IMR-90 (cell line): Measurements from ENCODE around the gene SLC2A6. TPM values are rescaled to one million over a fixed set of nuclear protein-coding genes. Genes with fewer than 3 reads are reported as not detected.

Experiments used
- ATAC-seq: fragments of 200-7000 bp; cut with Tn5 transposase; 2 replicates; pipeline ENCODE4 v1.9.1; 2020; ENCODE audit warnings: low read depth, mild to moderate bottlenecking, moderate library complexity
- BruUV-seq: library from RNA; stranded (reverse); fragments of 400-500 nt; replicated peaks from 2 replicates; lab custom pipeline; 2021; lab: Mats Ljungman, UMichigan
- CTCF ChIA-PET: fragments of 300-600 bp; formaldehyde crosslinking; extraction: SDS; loops from one replicate; lab custom pipeline; 2021; ENCODE audit warnings: antibody characterized with exemption; lab: Yijun Ruan, JAX
- POLR2A ChIA-PET: fragments of 300-600 bp; sonication (Branson Sonifier 250); formaldehyde crosslinking; loops from one replicate; lab custom pipeline; 2022; ENCODE audit warnings: antibody characterized with exemption; ENCODE audit not compliant: unreplicated experiment; lab: Charles Lee
- DNase-seq: peaks from one replicate; pipeline ENCODE4 v3.0.0; 2013
- H2AFZ ChIP-seq: replicated peaks from 2 replicates; pipeline ENCODE3; 2013; ENCODE audit warnings: low read length, mild to moderate bottlenecking; ENCODE audit not compliant: poor library complexity
- H2AK5ac ChIP-seq: 2 replicates; pipeline ENCODE4 v1.6.1; 2013; ENCODE audit warnings: low read depth, low read length, inconsistent platforms
- H2AK9ac ChIP-seq: replicated peaks from 2 replicates; pipeline ENCODE3; 2013; ENCODE audit warnings: mild to moderate bottlenecking, low read depth, low read length, moderate library complexity; ENCODE audit not compliant: poor library complexity
- H2BK120ac ChIP-seq: 2 replicates; pipeline ENCODE4 v1.6.1; 2013; ENCODE audit warnings: low read depth, low read length, inconsistent platforms
- H2BK15ac ChIP-seq: 3 replicates; pipeline ENCODE4 v1.6.1; 2013; ENCODE audit warnings: low read depth, low read length, inconsistent platforms
- H2BK20ac ChIP-seq: 2 replicates; pipeline ENCODE4 v1.6.1; 2013; ENCODE audit warnings: low read depth, mild to moderate bottlenecking, inconsistent platforms, low read length, moderate library complexity
- H2BK5ac ChIP-seq: 2 replicates; pipeline ENCODE4 v1.6.1; 2013; ENCODE audit warnings: mild to moderate bottlenecking, low read depth, low read length, inconsistent platforms; ENCODE audit not compliant: poor library complexity, severe bottlenecking
- H3K14ac ChIP-seq: replicated peaks from 2 replicates; pipeline ENCODE4 v1.6.1; 2013; ENCODE audit warnings: low read depth, low read length, inconsistent platforms
- H3K18ac ChIP-seq: 2 replicates; pipeline ENCODE4 v1.6.1; 2013; ENCODE audit warnings: low read depth, low read length, control low read depth
- H3K23ac ChIP-seq: 2 replicates; pipeline ENCODE4 v1.6.1; 2013; ENCODE audit warnings: low read depth, low read length, inconsistent platforms
- H3K27ac ChIP-seq: 2 replicates; pipeline ENCODE4 v1.5.1; 2013; ENCODE audit warnings: mild to moderate bottlenecking, control low read depth, low read length; ENCODE audit not compliant: insufficient read depth
- H3K27me3 ChIP-seq: 2 replicates; pipeline ENCODE4 v1.6.1; 2013; ENCODE audit warnings: low read length; ENCODE audit not compliant: control insufficient read depth, insufficient read depth
- H3K36me3 ChIP-seq: 2 replicates; pipeline ENCODE4 v1.6.1; 2013; ENCODE audit warnings: low read length, mixed read lengths; ENCODE audit not compliant: control insufficient read depth, insufficient read depth
- H3K4ac ChIP-seq: 2 replicates; pipeline ENCODE4 v1.6.1; 2013; ENCODE audit warnings: low read depth, low read length, inconsistent platforms
- H3K4me1 ChIP-seq: 2 replicates; pipeline ENCODE4 v1.6.1; 2013; ENCODE audit warnings: low read length, mixed read lengths; ENCODE audit not compliant: control insufficient read depth, insufficient read depth
- H3K4me2 ChIP-seq: 2 replicates; pipeline ENCODE4 v1.6.1; 2013; ENCODE audit warnings: low read depth, mild to moderate bottlenecking, control low read depth, low read length, moderate library complexity
- H3K4me3 ChIP-seq: 2 replicates; pipeline ENCODE4 v1.5.1; 2013; ENCODE audit warnings: low read depth, mild to moderate bottlenecking, control low read depth, low read length, moderate library complexity; ENCODE audit not compliant: insufficient read depth
- H3K56ac ChIP-seq: 2 replicates; pipeline ENCODE4 v1.6.1; 2013; ENCODE audit warnings: low read length, inconsistent platforms; ENCODE audit not compliant: insufficient read depth; ENCODE audit errors: extremely low read depth
- H3K79me1 ChIP-seq, 2 experiments: 2 replicates each; pipeline ENCODE4 v1.6.1; 2013; ENCODE audit warnings: low read length in 2 of 2, inconsistent platforms in 1 of 2, low read depth in 1 of 2
- H3K9ac ChIP-seq: 2 replicates; pipeline ENCODE4 v1.6.1; 2013; ENCODE audit warnings: low read depth, low read length, control low read depth
- H3K9me1 ChIP-seq: 2 replicates; pipeline ENCODE4 v1.6.1; 2013; ENCODE audit warnings: low read length, inconsistent platforms; ENCODE audit not compliant: insufficient read depth
- H3K9me3 ChIP-seq: 2 replicates; pipeline ENCODE4 v1.6.1; 2013; ENCODE audit warnings: low read length; ENCODE audit not compliant: control insufficient read depth, insufficient read depth
- H4K20me1 ChIP-seq: 2 replicates; pipeline ENCODE4 v1.6.1; 2013; ENCODE audit warnings: low read length, inconsistent platforms; ENCODE audit not compliant: insufficient read depth
- H4K5ac ChIP-seq: 2 replicates; pipeline ENCODE4 v1.6.1; 2013; ENCODE audit warnings: mild to moderate bottlenecking, low read depth, low read length, control low read depth
- H4K8ac ChIP-seq, 2 experiments: 2 replicates each; pipeline ENCODE4 v1.6.1; 2013; ENCODE audit warnings: low read depth in 2 of 2, low read length in 2 of 2, control low read depth in 1 of 2, inconsistent platforms in 1 of 2
- H4K91ac ChIP-seq: 2 replicates; pipeline ENCODE4 v1.6.1; 2013; ENCODE audit warnings: low read depth, low read length, inconsistent platforms; ENCODE audit not compliant: insufficient read depth
- BHLHE40 ChIP-seq: fragments of 150-350 bp; IDR thresholded peaks from 2 replicates; pipeline ENCODE4 v1.6.1; 2016; ENCODE audit warnings: mild to moderate bottlenecking, low read depth, low read length
- CEBPB ChIP-seq: IDR thresholded peaks from 2 replicates; pipeline ENCODE4 v1.6.1; 2012; ENCODE audit warnings: low read depth, low read length, improper control_type of control experiment
- FOS ChIP-seq: fragments of 150-350 bp; IDR thresholded peaks from 2 replicates; pipeline ENCODE4 v1.6.1; 2016; ENCODE audit warnings: low read depth, low read length
- MAZ ChIP-seq: IDR thresholded peaks from 2 replicates; pipeline ENCODE4 v1.6.1; 2012; ENCODE audit warnings: low read depth, mild to moderate bottlenecking, low read length, improper control_type of control experiment, moderate library complexity, borderline replicate concordance
- MXI1 ChIP-seq: IDR thresholded peaks from 2 replicates; pipeline ENCODE4 v1.6.1; 2012; ENCODE audit warnings: low read depth, mild to moderate bottlenecking, low read length, moderate library complexity, borderline replicate concordance
- NFE2L2 ChIP-seq: fragments of 150-350 bp; IDR thresholded peaks from 2 replicates; pipeline ENCODE4 v1.6.1; 2016; ENCODE audit warnings: low read depth, mild to moderate bottlenecking, low read length
- POLR2A ChIP-seq: IDR thresholded peaks from 2 replicates; pipeline ENCODE4 v1.6.1; 2012; ENCODE audit warnings: mild to moderate bottlenecking, low read depth, low read length
- RAD21 ChIP-seq: IDR thresholded peaks from 2 replicates; pipeline ENCODE4 v1.6.1; 2012; ENCODE audit warnings: low read length, improper control_type of control experiment
- RCOR1 ChIP-seq: IDR thresholded peaks from 2 replicates; pipeline ENCODE4 v1.6.1; 2012; ENCODE audit warnings: mild to moderate bottlenecking, low read length, improper control_type of control experiment; ENCODE audit not compliant: insufficient replicate concordance
- RFX5 ChIP-seq: IDR thresholded peaks from 2 replicates; pipeline ENCODE4 v1.8.0; 2012; ENCODE audit warnings: low read depth, mild to moderate bottlenecking, low read length, moderate library complexity
- whole genome bisulfite sequencing, 2 experiments: methylation state at CpG; one replicate each; pipeline versions ENCODE4 v1.1.5 to v1.1.7; 2013; ENCODE audit warnings: missing lambda C conversion rate in 2 of 2; ENCODE audit not compliant: insufficient read length in 1 of 2; ENCODE audit errors: extremely low coverage in 2 of 2; 5-methylcytosine and 5-hydroxymethylcytosine counted together
- dilution Hi-C: fragments of 300-500 bp; cut with HindIII; formaldehyde crosslinking; loops from one replicate; pipeline ENCODE4 v1.14.3; 2018; ENCODE audit warnings: low sequenced_read_pairs; ENCODE audit not compliant: unreplicated experiment
- in situ Hi-C: fragments of 300-500 bp; cut with MboI; formaldehyde crosslinking; loops from 3 replicates; pipeline ENCODE4 v1.14.3; 2019; ENCODE audit warnings: low sequenced_read_pairs, inconsistent platforms, mixed read lengths
- intact Hi-C: fragments of 100-400 bp; cut with micrococcal nuclease; formaldehyde crosslinking; loops from 2 replicates; pipeline ENCODE4 v1.10.0; 2022
- polyA plus RNA-seq, 3 experiments: library from polyadenylated mRNA; depleted of rRNA; stranded (reverse); fragments of >200 nt; gene quantifications; 2 replicates each; pipeline ENCODE4 v1.2.3, GENCODE V29; 2012; ENCODE audit warnings: low replicate concordance in 1 of 3
- total RNA-seq: library from RNA; depleted of rRNA; stranded (reverse); fragments of >200 nt; gene quantifications from 2 replicates; pipeline ENCODE4 v1.2.3, GENCODE V29; 2012
- TF ChIP-seq, protein P1 (sequence below): fragments of 150-350 bp; IDR thresholded peaks from 2 replicates; pipeline ENCODE4 v1.6.1; 2016; ENCODE audit warnings: low read depth, mild to moderate bottlenecking, low read length, moderate library complexity, borderline replicate concordance
- TF ChIP-seq, protein P2 (sequence below): conservative IDR thresholded peaks from 2 replicates; pipeline ENCODE4 v1.5.1; 2012; ENCODE audit warnings: mild to moderate bottlenecking, low read depth, low read length, improper control_type of control experiment
- TF ChIP-seq, protein P3 (sequence below): fragments of 150-350 bp; IDR thresholded peaks from 2 replicates; pipeline ENCODE4 v1.6.1; 2017; ENCODE audit warnings: mild to moderate bottlenecking, antibody characterized with exemption, low read length, low read depth

Gene SLC2A6
- total and polyA plus RNA-seq, 2 of the 4 experiments (the other 2 are of a cell fraction): 2.9 to 8.5 TPM

DNA sequence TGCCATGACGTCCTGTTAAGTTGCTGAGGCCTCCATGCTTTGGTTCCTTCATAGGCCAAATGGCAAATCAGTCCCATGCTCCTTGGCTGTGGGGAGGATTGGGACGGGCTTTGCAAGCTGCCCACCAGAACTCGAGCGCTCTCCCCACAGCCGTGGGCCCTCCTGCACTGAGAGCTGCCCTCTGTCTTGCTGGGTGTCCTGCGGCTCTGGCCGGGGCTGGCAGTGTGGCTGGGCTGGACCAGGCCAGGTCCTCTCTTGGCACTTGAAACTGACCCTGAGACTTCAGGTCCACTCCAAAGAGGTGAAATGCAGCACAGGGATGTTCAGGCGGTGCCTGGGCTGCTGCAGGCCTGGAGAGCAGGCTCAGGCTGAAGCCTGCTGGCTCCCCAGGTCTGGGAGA, 38.8 kb upstream of the SLC2A6 start:
- no peak overlapping the region for H2BK15ac ChIP-seq
- ChIA-PET POLR2A (no interaction called here), CTCF (no interaction called here)
- no peak overlapping the region for H2AFZ ChIP-seq
- DNase-seq (no peak), ATAC-seq (no peak)
- H3K9me3 ChIP-seq: no peaks in the 10 kb centered on the region
- intact Hi-C loops: no loop called here
- H4K91ac ChIP-seq: no peak overlapping the region
- no peak overlapping the region for H3K23ac ChIP-seq
- no peak overlapping the region for H3K56ac ChIP-seq
- no peak overlapping the region for H2BK5ac ChIP-seq
- no peak overlapping the region for H3K4ac ChIP-seq
- 72% methylated on average over 4 of the region's 8 CpGs; no CpG with 5 or more reads in 1 of the 2 experiments for WGBS, 2 experiments
- no peaks in the 10 kb centered on the region for H3K79me1 ChIP-seq
- no peak overlapping the region for H2AK9ac ChIP-seq
- H3K36me3 ChIP-seq: no peaks in the 10 kb centered on the region
- H3K4me2 ChIP-seq: no peak overlapping the region
- H4K20me1 ChIP-seq: no peaks in the 10 kb centered on the region
- H4K5ac ChIP-seq: no peak overlapping the region
- dilution Hi-C loops: no loop called here
- TF ChIP-seq, protein P1, sequence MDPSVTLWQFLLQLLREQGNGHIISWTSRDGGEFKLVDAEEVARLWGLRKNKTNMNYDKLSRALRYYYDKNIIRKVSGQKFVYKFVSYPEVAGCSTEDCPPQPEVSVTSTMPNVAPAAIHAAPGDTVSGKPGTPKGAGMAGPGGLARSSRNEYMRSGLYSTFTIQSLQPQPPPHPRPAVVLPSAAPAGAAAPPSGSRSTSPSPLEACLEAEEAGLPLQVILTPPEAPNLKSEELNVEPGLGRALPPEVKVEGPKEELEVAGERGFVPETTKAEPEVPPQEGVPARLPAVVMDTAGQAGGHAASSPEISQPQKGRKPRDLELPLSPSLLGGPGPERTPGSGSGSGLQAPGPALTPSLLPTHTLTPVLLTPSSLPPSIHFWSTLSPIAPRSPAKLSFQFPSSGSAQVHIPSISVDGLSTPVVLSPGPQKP: no peak
- TF ChIP-seq POLR2A (no peak), FOS (no peak), NFE2L2 (no peak), RFX5 (no peak), RCOR1 (no peak), BHLHE40 (no peak), MAZ (no peak), MXI1 (no peak), RAD21 (no peak), CEBPB (no peak)
- TF ChIP-seq, protein P2, sequence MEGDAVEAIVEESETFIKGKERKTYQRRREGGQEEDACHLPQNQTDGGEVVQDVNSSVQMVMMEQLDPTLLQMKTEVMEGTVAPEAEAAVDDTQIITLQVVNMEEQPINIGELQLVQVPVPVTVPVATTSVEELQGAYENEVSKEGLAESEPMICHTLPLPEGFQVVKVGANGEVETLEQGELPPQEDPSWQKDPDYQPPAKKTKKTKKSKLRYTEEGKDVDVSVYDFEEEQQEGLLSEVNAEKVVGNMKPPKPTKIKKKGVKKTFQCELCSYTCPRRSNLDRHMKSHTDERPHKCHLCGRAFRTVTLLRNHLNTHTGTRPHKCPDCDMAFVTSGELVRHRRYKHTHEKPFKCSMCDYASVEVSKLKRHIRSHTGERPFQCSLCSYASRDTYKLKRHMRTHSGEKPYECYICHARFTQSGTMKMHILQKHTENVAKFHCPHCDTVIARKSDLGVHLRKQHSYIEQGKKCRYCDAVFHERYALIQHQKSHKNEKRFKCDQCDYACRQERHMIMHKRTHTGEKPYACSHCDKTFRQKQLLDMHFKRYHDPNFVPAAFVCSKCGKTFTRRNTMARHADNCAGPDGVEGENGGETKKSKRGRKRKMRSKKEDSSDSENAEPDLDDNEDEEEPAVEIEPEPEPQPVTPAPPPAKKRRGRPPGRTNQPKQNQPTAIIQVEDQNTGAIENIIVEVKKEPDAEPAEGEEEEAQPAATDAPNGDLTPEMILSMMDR: no peak
- TF ChIP-seq, protein P3, sequence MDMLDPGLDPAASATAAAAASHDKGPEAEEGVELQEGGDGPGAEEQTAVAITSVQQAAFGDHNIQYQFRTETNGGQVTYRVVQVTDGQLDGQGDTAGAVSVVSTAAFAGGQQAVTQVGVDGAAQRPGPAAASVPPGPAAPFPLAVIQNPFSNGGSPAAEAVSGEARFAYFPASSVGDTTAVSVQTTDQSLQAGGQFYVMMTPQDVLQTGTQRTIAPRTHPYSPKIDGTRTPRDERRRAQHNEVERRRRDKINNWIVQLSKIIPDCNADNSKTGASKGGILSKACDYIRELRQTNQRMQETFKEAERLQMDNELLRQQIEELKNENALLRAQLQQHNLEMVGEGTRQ: no peak
- no peak overlapping the region for H3K18ac ChIP-seq
- H3K14ac ChIP-seq: no peak overlapping the region
- H3K9ac ChIP-seq: no peak overlapping the region
- peaks cover 65% of the 10 kb centered on the region for H3K27me3 ChIP-seq
- in situ Hi-C loops: no loop called here
- no peak overlapping the region for H2BK20ac ChIP-seq
- no peak overlapping the region for H2BK120ac ChIP-seq
- H2AK5ac ChIP-seq: no peak overlapping the region
- no peak overlapping the region for H3K4me3 ChIP-seq
- H3K4me1 ChIP-seq: no peaks in the 10 kb centered on the region
- H3K27ac ChIP-seq: no peak overlapping the region
- H4K8ac ChIP-seq: no peak overlapping the region
- H3K9me1 ChIP-seq: no peaks in the 10 kb centered on the region
- no TSS peak for BruUV-seq
